Uterus (tissue), 2 donors: Measurements from ENCODE around the gene C1orf50.
"Not testable (repeated sequence)": the region's sequence is repeated elsewhere in the genome, so short reads cannot be mapped to it uniquely, and the experiment has no call there.

Source experiments
- POLR2A ChIP-seq, 2 donors: fragments of 450-650 bp; IDR thresholded peaks; one replicate each; pipeline ENCODE4 v1.6.1; 2016; ENCODE audit warnings: antibody characterized with exemption in 2 of 2, mild to moderate bottlenecking in 1 of 2, moderate library complexity in 1 of 2
- TF ChIP-seq, protein P1 (sequence below), 4 experiments: fragments of 200-600 bp in 2 of 4; fragments of 450-650 bp in 2 of 4; sonication (generic) in 2 of 4; IDR thresholded peaks; one replicate each; pipeline ENCODE4 v1.5.1; 2016 to 2019; ENCODE audit warnings: antibody characterized with exemption in 4 of 4, mild to moderate bottlenecking in 2 of 4, moderate library complexity in 1 of 4

DNA sequence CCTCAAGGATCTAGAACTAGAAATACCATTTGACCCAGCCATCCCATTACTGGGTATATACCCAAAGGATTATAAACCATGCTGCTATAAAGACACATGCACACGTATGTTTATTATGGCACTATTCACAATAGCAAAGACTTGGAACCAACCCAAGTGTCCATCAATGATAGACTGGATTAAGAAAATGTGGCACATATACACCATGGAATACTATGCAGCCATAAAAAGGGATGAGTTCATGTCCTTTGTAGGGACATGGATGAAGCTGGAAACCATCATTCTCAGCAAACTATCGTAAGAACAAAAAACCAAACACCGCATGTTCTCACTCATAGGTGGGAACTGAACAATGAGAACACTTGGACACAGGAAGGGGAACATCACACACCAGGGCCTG is 47.8 kb downstream of the C1orf50 start:
- TF ChIP-seq, protein P1, sequence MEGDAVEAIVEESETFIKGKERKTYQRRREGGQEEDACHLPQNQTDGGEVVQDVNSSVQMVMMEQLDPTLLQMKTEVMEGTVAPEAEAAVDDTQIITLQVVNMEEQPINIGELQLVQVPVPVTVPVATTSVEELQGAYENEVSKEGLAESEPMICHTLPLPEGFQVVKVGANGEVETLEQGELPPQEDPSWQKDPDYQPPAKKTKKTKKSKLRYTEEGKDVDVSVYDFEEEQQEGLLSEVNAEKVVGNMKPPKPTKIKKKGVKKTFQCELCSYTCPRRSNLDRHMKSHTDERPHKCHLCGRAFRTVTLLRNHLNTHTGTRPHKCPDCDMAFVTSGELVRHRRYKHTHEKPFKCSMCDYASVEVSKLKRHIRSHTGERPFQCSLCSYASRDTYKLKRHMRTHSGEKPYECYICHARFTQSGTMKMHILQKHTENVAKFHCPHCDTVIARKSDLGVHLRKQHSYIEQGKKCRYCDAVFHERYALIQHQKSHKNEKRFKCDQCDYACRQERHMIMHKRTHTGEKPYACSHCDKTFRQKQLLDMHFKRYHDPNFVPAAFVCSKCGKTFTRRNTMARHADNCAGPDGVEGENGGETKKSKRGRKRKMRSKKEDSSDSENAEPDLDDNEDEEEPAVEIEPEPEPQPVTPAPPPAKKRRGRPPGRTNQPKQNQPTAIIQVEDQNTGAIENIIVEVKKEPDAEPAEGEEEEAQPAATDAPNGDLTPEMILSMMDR (IDR thresholded peaks at IDR 0.05), result not testable (repeated sequence)
- not testable (repeated sequence) for TF ChIP-seq POLR2A (IDR thresholded peaks at IDR 0.05)
